Measurements from ENCODE around the gene NR2F6.

DNA sequence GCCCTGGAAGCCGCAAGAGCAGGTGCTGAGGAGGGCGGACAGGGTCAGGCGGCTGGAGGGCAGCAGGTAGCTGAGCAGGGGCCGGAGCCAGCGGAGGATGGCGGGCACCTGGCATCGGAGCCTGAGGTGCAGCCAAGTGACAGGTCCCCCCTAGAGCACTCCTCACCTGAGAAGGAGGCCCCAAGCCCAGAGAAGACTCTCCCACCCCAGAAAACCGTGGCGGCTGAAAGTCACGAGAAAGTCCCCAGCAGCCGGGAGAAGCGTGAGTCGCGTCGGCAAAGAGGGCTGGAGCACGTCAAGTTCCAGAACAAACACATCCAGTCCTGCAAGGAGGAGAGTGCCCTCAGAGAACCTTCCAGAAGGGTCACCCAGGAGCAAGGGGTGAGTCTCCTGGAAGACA is 51.1 kb downstream of the NR2F6 start:
- TF ChIP-seq ZNF384 (IDR thresholded peaks at IDR 0.05): no peak
- no peak for TF ChIP-seq L3MBTL2 (conservative IDR thresholded peaks at IDR 0.05)
- TF ChIP-seq SP1 (IDR thresholded peaks at IDR 0.05): no peak
- TF ChIP-seq ARNT (IDR thresholded peaks at IDR 0.05): no peak
- no peak for TF ChIP-seq SUZ12 (IDR thresholded peaks at IDR 0.05)
- no peak for TF ChIP-seq ELF4 (IDR thresholded peaks at IDR 0.05)
- TF ChIP-seq, protein P1, sequence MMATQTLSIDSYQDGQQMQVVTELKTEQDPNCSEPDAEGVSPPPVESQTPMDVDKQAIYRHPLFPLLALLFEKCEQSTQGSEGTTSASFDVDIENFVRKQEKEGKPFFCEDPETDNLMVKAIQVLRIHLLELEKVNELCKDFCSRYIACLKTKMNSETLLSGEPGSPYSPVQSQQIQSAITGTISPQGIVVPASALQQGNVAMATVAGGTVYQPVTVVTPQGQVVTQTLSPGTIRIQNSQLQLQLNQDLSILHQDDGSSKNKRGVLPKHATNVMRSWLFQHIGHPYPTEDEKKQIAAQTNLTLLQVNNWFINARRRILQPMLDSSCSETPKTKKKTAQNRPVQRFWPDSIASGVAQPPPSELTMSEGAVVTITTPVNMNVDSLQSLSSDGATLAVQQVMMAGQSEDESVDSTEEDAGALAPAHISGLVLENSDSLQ (IDR thresholded peaks at IDR 0.05): no peak
- no peak for TF ChIP-seq NFRKB (IDR thresholded peaks at IDR 0.05)
- no peak for TF ChIP-seq CTBP1 (IDR thresholded peaks at IDR 0.05; ENCODE audit: borderline replicate concordance)

Data from HEK293T (cell line).